ENCODE measurements around the gene TNP2.
A peak's percentile ranks its signal among the peaks of the same experiment; 100 is the strongest.

TNP2 gene

GRCh38 chr16:11268921-11269375 lies at the start of gene TNP2:
Gene TNP2, minus strand, starts transcription at chr16:11269325. Its CDS starts 63 bp downstream, at chr16:11269262.
- no peak for DNase-seq

- no peak for DNase-seq
Measured at GRCh38 chr16:11318817-11319216, 49.7 kb upstream of the TNP2 start.

GRCh38 chr16:11316331-11317015 lies 47.3 kb upstream of the TNP2 start:
- no peak for DNase-seq

GRCh38 chr16:11315510-11315909 lies 46.4 kb upstream of the TNP2 start:
- no peak for DNase-seq

DNA sequence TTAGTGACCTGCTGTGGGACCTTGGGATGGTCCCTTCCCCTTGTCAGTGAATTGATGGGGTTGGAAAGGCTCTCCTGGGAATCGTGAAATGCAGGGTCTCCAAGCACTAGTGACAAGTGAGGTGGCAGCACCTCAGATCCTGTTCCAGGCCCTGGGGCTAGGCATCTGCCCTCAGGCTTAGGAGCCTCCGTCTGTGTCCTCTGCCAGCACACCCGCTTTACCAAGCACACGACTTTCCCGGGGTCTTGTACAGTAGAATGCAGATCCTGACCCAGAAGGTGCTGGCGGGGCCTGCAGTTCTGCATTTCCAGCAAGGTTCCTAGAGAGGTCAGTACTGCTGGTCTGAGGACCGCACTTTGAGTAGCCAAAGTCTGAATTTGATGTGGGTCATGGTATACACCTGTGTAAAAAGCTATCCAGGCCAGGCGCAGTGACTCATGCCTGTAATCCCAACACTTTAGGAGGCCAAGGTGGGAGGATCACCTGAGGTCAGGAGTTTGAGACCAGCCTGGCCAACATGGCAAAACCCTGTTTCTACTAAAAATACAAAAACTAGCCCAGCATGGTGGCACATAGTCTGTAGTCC lies 45.3 kb upstream of the TNP2 start:
- no peak for DNase-seq

GRCh38 chr16:11313493-11314308 lies 44.6 kb upstream of the TNP2 start:
- no peak for DNase-seq

DNA sequence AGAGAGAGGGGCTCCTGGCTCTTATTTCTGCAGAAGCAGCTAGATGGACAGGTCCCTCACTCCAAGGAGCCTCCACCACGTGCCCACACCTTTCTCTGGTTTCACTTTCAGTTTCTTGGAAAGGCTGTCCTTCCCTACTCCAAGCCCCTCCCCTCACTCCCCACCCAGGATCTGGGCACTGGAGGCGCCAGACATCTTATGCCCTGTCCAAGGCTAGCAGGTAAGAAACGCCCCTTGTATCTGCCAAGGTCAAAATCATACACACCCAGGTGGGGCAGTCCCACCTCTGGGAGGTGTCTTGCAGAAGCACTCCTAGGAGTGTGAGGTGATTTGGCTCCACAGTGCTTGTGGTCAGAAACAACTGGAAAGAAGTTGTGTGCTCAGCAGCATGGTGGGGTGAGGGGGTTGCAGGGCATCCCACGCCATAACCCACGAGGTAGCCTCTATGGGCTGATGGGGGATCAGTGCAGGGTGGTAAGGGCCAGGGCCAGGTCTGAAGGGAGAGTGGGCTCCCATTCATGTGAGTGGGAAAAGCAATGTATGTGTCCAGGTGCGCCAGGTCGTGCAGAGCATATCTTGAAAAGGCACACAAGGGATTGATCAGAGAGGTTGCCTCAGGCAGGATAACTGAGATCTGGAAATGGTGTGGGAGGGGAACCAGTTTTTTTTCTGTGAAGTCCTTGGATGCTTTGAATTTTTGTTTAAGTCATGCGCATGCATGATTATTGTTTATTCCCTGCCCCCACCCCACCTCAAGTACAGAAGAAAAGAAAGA lies 43.8 kb upstream of the TNP2 start:
- DNase-seq: no peak

DNA sequence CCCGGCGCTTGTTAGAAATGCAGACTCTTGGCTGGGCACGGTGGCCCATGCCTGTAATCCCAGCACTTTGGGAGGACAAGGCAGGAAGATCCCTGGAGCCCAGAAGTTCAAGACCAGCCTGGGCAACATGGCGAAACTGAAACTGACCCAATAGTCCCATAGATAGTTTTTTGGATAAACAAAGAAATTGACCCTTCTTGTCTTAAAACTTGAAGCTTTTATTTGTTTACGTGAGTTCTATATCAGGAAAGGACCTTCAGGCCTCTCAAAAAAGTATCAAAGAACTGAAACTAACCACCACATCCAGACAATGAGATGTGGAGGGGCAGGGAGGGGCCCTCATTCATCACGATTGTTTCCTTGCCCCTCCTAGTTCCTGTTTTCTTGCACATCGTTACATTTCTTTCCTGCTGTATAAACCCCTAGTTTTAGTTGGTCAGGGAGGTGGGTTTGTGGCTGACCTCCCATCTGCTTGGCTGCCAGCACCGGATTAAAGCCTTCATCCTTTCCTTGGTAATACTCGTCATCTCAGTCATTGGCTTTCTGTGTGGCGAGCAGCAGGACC lies 42.0 kb upstream of the TNP2 start:
- DNase-seq: no peak

DNA sequence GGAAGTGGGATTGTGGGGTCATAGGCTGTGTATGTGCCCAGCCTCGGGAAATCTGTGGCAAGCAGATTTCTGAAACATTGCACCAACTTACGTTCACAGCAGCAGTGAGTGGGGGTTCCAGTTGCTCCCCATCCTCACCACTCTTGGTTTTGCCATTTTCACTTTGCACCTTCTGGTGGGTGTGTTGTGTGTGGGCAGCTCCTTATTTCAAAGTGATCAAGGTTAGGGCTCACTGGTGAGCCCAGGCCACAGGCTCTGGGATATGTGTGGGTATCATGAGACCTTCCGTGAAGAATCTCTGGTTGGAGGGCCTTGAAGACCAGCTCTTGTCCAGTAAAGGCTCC lies 41.5 kb upstream of the TNP2 start:
- no peak for DNase-seq

- no peak for DNase-seq
Measured at GRCh38 chr16:11309895-11310633, 40.9 kb upstream of the TNP2 start.

DNA sequence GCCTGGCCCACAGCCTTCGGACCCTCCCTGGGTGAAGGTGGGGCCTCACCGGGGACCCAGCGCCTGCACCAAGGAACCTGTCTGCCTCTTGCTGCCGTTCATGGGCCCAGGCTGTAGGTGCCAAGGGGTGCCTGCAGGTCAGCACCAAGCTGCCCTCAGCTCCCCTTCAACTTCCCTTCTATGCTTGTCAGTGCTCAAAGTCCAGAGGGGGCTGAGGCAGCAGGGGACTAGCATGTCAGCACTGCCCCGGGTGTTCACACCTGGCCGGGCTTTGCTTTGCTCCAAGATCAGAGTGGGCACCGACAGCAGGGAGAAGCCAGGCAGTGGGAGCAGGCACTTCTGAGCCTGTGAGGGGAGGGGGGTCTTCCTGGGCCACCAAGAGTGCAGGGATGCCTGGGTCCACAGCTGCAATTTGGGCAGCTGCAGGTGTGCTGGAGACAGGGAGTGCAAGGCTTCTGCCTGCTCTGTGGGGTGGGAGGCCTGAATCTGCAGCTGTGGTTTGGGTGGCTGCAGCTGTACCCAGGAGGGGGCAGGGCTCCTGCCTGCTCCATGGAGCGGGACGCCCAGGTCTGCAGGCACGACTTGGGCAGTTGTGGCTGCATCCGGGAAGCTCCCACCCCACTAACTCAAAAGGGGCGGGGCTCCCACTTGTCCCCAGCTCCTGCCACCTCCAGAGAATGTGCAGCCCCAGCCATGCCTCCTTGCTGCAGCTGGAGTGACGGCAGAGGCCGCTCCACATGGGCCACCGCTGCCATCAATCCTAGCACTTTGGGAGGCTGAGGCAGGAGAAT lies 39.6 kb upstream of the TNP2 start:
- DNase-seq: no peak

DNA sequence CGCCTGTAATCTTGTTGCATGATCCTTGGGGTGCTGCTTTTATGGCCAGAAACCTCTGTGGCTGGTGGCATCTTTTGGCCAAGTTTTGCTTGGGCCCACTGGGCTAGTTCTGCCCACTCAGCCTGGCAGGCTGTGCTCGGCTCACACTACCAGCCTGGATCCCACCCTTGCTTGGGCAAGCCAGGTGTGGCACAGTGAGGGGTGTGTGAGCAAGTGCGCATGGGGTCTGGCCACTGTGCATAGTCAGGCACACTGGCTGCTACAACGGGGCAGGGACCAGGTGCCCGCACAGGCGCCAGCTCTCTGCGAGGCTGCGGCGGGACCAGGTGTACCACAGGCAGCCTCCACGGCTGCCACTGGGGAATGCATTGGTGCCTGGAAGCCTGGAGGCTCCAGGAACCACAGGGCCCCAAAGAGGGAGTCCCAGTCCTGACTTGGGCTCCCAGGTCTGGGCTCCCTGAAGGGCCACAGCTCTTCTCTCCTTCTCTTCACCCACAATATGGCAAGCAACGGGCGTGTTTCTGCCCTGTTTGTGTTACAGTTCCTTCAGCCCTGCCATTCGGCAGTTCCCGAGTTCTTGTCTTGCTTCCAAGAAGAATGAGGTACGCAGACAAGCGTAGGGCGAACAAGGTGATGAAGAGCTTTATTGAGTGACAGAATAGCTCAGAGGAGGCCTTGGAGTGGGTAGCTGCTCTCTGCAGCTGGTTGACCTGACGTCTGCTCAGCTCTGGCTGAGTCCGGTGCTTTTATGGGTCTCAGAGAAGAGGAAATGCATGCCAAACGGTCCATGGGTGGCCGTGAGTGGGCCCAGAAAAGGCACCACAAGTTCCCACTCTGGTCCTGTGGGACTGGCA lies 38.7 kb upstream of the TNP2 start:
- DNase-seq: no peak

GRCh38 chr16:11306997-11307638 lies 38.0 kb upstream of the TNP2 start:
- no peak for DNase-seq

- no peak for DNase-seq
Measured at GRCh38 chr16:11306381-11306780, 37.3 kb upstream of the TNP2 start.

DNA sequence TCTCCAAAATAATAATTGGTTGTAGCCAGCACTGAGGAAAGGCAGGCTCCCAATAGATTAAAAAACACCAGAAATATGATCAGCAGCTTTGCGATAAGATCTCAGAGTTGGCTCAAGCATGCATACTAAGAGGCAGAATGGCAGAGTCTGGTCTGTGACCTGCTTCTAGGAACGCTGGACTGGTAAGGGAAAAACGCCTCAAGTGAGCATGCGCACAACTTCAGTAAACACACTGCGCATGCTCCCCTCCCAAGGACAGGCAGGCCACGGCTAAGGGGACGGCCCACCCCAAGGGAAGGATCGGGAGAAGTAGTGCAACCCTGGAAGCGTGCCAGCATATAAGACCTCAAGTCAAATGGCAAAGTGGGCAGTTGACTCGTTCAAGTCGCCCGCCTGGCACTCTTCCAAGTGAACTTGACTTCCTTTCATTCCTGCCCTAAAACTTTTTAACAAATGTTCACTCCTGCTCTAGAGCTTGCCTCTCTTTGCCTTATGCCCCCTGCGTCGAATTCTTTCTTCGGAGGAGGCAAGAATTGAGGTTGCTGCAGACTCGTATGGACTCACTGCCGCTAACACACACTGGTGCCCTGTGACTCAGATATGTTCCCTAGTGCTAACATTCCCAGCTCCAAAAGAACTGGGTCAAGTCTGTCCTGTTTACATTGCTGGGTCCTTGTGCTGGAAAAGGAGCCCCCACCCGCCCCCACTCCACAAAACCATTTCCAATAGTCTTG lies 34.4 kb upstream of the TNP2 start:
- DNase-seq: no peak

- DNase-seq: peak; percentile 43
Measured at GRCh38 chr16:11302977-11303376, 33.9 kb upstream of the TNP2 start.

DNA sequence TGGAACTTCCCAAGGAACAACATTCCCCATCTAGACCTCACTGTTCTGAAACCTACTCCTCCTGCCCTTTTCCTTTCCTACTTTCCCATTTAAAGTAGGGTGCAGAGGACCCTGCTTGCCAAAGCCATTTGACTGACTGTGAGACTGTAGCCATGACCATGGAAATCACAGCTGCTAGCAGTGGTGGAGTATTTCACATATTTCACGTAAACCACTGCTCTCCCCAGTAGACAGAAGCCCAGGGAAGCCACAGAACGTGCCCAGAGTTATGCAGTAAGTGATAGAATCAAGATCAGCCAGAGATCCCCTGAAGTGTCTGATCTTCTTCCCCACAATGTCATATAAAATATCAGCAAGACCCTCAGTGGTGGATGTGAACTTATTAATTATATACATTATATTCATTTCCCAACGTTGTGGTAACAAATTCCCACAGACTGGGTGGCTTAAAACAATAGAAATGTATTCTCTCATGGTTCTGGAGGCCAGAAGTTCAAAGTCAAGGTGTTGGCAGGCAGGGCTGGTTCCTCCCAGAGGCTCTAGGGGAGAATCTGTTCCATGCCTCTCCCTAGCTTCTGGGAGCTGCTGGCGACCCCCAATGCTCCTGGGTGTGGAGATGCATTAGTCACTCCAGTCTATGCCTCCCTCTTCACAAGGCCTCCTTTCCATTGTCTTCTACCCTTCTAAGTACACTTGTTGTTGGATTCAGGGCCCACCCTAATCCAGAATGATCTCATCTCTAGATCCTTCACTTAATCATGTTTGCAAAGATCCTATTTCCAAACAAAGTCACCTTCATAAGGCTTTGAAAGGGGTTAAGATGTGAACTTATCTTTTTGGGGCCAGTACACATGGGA lies 32.7 kb upstream of the TNP2 start:
- DNase-seq: no peak

GRCh38 chr16:11300560-11300892 lies 31.4 kb upstream of the TNP2 start:
- DNase-seq: no peak
